SIG-M5 treated with dmso at 0.1 percent for 504 hours (cell line): ENCODE results near the gene PPM1H.

Experiments used
- DNase-seq: peaks from one replicate; lab custom pipeline; 2025; ENCODE audit not compliant: unreplicated experiment; lab: John Stamatoyannopoulos, UW

PPM1H gene

DNA sequence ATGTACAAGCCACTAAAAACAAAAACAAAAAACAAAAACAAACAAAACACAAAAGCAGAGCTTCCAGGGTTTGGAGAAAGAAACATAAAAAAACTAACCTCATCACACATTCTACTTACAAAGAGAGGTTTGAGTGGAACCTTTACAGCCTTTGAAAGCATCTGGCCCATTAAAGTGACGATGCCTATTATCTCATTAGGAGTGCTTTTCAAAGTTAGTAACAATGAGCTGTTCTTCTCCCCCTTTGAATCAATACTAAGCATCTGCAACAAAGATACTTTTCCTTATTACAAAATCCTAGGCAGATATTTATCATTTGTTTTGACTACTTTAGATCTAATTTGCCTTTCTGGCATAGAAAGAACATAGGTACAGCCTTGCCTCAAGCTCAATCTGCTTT is 217.3 kb downstream of the PPM1H start:
- DNase-seq = no peak

DNA sequence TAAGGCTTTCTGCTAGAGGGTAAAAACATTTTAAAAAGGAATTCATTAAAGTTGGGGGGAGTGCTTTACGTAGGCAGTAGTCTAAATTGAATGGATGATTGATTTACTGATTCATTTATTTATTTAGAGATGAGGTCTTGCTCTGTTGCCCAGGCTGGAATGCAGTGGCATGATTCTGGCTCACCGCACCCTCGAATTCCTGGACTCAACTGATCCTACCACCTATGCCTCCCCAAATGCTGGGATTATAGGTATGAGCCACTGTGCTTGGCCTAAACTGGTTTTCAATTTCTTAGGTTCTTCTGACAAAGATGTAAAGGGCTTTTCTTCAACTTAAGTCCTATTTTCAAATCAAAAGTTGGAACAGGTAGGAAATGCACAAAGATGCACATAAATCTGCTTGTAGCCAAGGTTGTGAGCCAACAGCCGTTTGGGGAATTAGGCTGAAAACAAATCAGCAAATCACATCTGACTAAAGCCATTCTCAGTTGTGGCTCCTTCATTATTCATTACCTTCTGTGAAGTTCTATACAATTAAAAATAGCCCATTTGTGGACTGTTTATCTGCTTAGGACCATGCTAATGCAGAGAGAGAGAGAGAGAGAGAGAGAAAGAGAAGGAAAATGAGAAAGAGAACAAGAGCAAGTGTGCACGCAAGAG is 218.0 kb downstream of the PPM1H start:
- DNase-seq = no peak

GRCh38 chr12:62716037-62716436 is 218.9 kb downstream of the PPM1H start:
- no peak for DNase-seq

GRCh38 chr12:62714774-62715721 is 219.9 kb downstream of the PPM1H start:
- DNase-seq = no peak

- DNase-seq = no peak
These were observed 220.7 kb downstream of the PPM1H start for GRCh38 chr12:62714181-62714773.

DNA sequence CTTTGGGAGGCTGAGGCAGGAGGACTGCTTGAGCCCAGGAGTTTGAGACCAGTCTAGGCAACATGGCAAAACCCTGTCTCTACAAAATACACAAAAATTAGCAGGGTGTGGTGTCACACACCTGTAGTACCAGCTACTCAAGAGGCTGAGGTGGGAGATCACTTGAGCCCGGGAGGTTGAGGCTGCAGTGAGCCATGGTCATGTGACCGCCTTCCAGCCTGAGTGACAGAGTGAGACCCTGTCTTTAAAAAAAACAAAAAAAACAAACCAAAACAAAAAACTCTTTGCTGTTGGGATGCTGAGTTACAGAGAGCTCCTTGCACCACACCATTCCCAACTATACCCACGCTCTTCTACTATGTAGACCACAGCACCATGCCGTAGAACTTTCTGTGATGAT is 221.2 kb downstream of the PPM1H start:
- no peak for DNase-seq

GRCh38 chr12:62712681-62713573 is 222.0 kb downstream of the PPM1H start:
- DNase-seq = no peak

DNA sequence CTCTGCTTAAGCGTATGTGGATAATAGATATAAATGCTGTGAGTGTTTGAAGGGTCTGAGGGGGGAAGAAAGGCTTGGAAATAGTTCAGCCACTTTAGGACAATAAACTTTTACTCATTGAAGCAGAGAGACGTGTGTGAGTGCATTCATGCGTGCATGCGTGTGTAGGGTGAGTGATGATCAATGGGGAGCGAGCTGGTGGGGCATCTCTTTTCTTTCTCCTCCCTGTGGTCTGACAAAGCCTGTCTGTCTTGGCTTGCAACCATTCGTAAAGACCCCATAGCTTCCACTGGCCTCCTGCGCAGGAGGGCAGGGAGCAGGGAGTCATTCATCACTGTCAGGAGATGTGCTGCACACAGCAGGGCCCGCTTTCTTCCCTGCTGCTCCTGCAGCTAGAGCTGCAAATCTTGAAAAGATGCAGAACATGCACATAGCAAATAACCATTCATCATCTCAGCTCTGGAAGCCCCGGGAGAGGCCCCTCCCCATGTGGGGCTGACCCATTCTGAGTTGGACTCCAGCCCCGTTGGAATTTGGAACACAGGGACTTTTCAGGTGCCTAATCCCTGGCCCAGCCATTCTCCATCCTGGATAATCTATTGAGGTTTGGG is 223.2 kb downstream of the PPM1H start:
- no peak for DNase-seq

GRCh38 chr12:62709311-62709710 is 225.6 kb downstream of the PPM1H start:
- no peak for DNase-seq

DNA sequence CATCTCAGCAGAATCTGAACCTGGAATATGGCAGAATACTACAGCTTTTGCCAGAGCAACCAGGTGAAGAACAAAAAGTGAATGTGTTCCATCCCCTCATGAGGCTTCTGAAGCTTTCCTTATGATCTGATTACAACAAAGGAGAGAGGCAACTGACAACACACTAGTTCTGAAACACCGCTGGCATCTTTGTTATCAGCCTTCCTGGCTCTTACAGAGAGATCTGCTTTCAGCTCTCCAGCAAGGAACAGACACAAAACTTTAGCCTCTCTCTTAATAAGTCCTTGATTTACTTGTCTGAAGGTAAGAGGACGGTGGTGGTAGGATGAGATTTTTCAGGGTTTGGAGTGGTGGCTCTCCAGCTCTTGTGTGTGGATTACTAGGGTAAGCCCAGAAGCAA is 227.0 kb downstream of the PPM1H start:
- DNase-seq = no peak

DNA sequence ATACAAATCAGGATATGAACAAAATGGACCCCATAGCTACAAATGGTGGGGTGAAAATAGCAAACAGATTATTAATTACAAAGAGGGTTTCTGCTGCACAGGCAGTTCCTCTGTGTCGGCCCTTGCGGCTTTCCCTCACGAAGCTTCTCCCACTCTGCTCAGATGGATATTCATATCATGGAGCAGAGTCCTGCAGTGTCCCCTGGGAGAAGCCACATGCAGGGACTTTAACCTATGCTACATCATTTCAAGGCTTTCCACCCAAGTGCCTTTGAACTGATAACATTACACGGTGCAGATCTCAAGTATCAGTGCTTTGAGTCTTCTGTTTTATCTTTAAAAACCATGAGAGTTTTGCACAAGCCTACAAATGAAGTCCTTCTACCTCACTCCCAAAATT is 229.1 kb downstream of the PPM1H start:
- DNase-seq = no peak

DNA sequence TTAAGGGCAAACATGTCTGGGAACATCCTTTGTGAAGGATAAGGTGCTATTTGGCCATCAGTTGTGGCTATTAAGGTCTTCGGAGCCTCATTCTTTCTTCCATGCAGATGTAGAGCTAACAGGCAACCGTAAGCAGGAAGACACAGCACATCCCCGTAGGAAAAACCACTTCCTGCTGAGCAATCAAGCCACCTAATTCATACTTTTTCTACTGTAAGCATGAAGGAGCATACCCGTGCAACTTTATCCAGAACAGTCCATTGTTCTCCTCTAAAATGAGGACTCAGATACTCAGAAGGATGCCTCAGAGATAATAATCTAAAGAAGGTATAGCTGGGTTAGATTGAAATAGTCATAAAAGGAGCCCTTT is 232.0 kb downstream of the PPM1H start:
- DNase-seq = no peak

- no peak for DNase-seq
These were observed 233.5 kb downstream of the PPM1H start for GRCh38 chr12:62701492-62701891.

- DNase-seq = no peak
These were observed 234.7 kb downstream of the PPM1H start for GRCh38 chr12:62700091-62700880.

- DNase-seq = no peak
These were observed 236.2 kb downstream of the PPM1H start for GRCh38 chr12:62698701-62699101.

- DNase-seq = no peak
These were observed 237.1 kb downstream of the PPM1H start for GRCh38 chr12:62697893-62698292.

- DNase-seq = no peak
These were observed 239.3 kb downstream of the PPM1H start for GRCh38 chr12:62695696-62696095.

GRCh38 chr12:62694632-62695031 is 240.3 kb downstream of the PPM1H start:
- no peak for DNase-seq

- no peak for DNase-seq
These were observed 240.8 kb downstream of the PPM1H start for GRCh38 chr12:62694116-62694515.
